ENCODE results near the gene GNB2. TPM values are rescaled to one million over a fixed set of nuclear protein-coding genes. Genes with fewer than 3 reads are reported as not detected.

Gene GNB2
- total RNA-seq, 2 donors from 2014 or later, result 176 to 255 TPM

- no peaks in the 10 kb centered on the region for H3K27me3 ChIP-seq (replicated peaks; ENCODE audit: insufficient read depth)
- ATAC-seq (ENCODE audit: insufficient number of reproducible peaks, low FRiP score, low read depth), result no peak
- peaks cover 30% of the 10 kb centered on the region for H3K36me3 ChIP-seq
- no peaks in the 10 kb centered on the region for H3K9me3 ChIP-seq
- H3K4me1 ChIP-seq (ENCODE audit: control insufficient read depth in 1 of 2, low read depth in 2 of 2), result peaks cover 7 to 8% of the 10 kb centered on the region in 2 donors
- no peak for TF ChIP-seq CTCF (IDR thresholded peaks at IDR 0.05)
- peak overlapping the region; percentile 97 to 98 for H3K27ac ChIP-seq
- no peak for DNase-seq (ENCODE audit: low spot score)
- peak overlapping the region; percentile 92 for H3K4me3 ChIP-seq
Observed at GRCh38 chr7:100674411-100675104, 1.0 kb downstream of the GNB2 start.

- Histone ChIP-seq H3K4me3 (peak overlapping the region; percentile 92), H3K36me3 (peaks cover 33% of the 10 kb centered on the region), H3K4me1 (ENCODE audit: control insufficient read depth in 1 of 2, low read depth in 2 of 2) (peaks cover 7 to 8% of the 10 kb centered on the region in 2 donors), H3K27me3 (replicated peaks; ENCODE audit: insufficient read depth) (no peaks in the 10 kb centered on the region), H3K27ac (peak overlapping the region; percentile 97 to 98), H3K9me3 (no peaks in the 10 kb centered on the region)
- no peak for TF ChIP-seq CTCF (IDR thresholded peaks at IDR 0.05)
- ATAC-seq (ENCODE audit: insufficient number of reproducible peaks, low FRiP score, low read depth) (no peak), DNase-seq (ENCODE audit: low spot score) (no peak)
Observed at GRCh38 chr7:100675105-100675451, 1.5 kb downstream of the GNB2 start.

GRCh38 chr7:100675581-100676350 lies 2.2 kb downstream of the GNB2 start:
- peaks cover 39% of the 10 kb centered on the region for H3K36me3 ChIP-seq
- peak overlapping the region; percentile 92 for H3K4me3 ChIP-seq
- no peaks in the 10 kb centered on the region for H3K27me3 ChIP-seq (replicated peaks; ENCODE audit: insufficient read depth)
- H3K4me1 ChIP-seq (ENCODE audit: control insufficient read depth in 1 of 2, low read depth in 2 of 2), result peaks cover 7 to 8% of the 10 kb centered on the region in 2 donors
- TF ChIP-seq CTCF (IDR thresholded peaks at IDR 0.05), result no peak
- ATAC-seq (ENCODE audit: insufficient number of reproducible peaks, low FRiP score, low read depth) (no peak), DNase-seq (ENCODE audit: low spot score) (peak; percentile 67)
- no peaks in the 10 kb centered on the region for H3K9me3 ChIP-seq
- H3K27ac ChIP-seq, result peak overlapping the region; percentile 97 to 98

GRCh38 chr7:100676501-100677306 lies 3.2 kb downstream of the GNB2 start:
- H3K27me3 ChIP-seq (replicated peaks; ENCODE audit: insufficient read depth), result no peaks in the 10 kb centered on the region
- H3K4me1 ChIP-seq (ENCODE audit: control insufficient read depth in 1 of 2, low read depth in 2 of 2), result peaks cover 7 to 8% of the 10 kb centered on the region in 2 donors
- peaks cover 44% of the 10 kb centered on the region for H3K36me3 ChIP-seq
- peak overlapping the region; percentile 97 to 98 for H3K27ac ChIP-seq
- no peak for TF ChIP-seq CTCF (IDR thresholded peaks at IDR 0.05)
- peak overlapping the region; percentile 92 for H3K4me3 ChIP-seq
- ATAC-seq (ENCODE audit: insufficient number of reproducible peaks, low FRiP score, low read depth) (no peak), DNase-seq (ENCODE audit: low spot score) (no peak)
- no peaks in the 10 kb centered on the region for H3K9me3 ChIP-seq
